Endothelial cell (in vitro differentiated cells): ENCODE results near the gene MPHOSPH6. TPM values are rescaled to one million over a fixed set of nuclear protein-coding genes. Genes with fewer than 3 reads are reported as not detected.

Experiments
- DNase-seq: peaks from one replicate; pipeline ENCODE4 v3.0.0; 2021; ENCODE audit warnings: low spot score
- H3K27ac Mint-ChIP-seq: one replicate; pipeline ENCODE4 v1.8.0; 2021; ENCODE audit warnings: mixed read lengths, inconsistent platforms; ENCODE audit not compliant: unreplicated experiment
- H3K27me3 Mint-ChIP-seq: one replicate; pipeline ENCODE4 v1.8.0; 2021; ENCODE audit warnings: mild to moderate bottlenecking, moderate library complexity, mixed read lengths, inconsistent platforms; ENCODE audit not compliant: unreplicated experiment
- H3K36me3 Mint-ChIP-seq: one replicate; pipeline ENCODE4 v1.8.0; 2021; ENCODE audit warnings: mild to moderate bottlenecking, low read depth, mixed read lengths, inconsistent platforms; ENCODE audit not compliant: unreplicated experiment
- H3K4me1 Mint-ChIP-seq: one replicate; pipeline ENCODE4 v1.8.0; 2021; ENCODE audit warnings: mild to moderate bottlenecking, mixed read lengths, inconsistent platforms; ENCODE audit not compliant: unreplicated experiment
- H3K4me3 Mint-ChIP-seq: one replicate; pipeline ENCODE4 v1.8.0; 2021; ENCODE audit warnings: mild to moderate bottlenecking, mixed read lengths, inconsistent platforms; ENCODE audit not compliant: unreplicated experiment
- H3K9me3 Mint-ChIP-seq: one replicate; pipeline ENCODE4 v1.8.0; 2021; ENCODE audit warnings: mixed read lengths, inconsistent platforms; ENCODE audit not compliant: unreplicated experiment
- total RNA-seq: library from RNA; stranded (reverse); fragmentation: NEBNext Ultra II Directional; extraction: Animal tissue kit (Norgen Biotek cat#: 25700); gene quantifications from one replicate; pipeline ENCODE4 v1.2.1, GENCODE V29; 2021; ENCODE audit not compliant: unreplicated experiment
- TF ChIP-seq, protein P1 (sequence below): fragments of 200-600 bp; sonication (generic); IDR thresholded peaks from one replicate; pipeline ENCODE4 v1.5.0; 2021; ENCODE audit warnings: antibody characterized with exemption; ENCODE audit not compliant: unreplicated experiment

The MPHOSPH6 gene
- total RNA-seq, 1 donor from 2014 or later: 18.5 TPM

DNA sequence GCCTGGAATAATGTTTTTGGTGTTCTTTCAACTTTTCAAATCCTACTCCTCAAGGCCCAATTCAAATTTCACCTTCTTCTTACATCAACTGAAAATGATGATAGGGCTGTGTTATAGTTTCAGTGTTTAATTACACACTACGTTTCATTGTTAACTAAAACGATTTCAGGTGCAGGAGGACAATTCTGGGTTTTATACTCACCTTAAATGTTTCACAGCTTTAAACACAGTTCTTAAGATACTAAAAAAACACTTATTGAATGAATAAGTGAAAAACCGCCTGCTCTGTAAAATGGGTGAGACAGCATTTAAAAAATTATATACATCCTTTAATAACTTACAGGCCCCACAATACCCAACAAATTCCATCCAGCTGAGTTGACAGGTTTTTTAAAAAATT, 6.2 kb upstream of the MPHOSPH6 start:
- no peak for DNase-seq
- H3K4me3 Mint-ChIP-seq: no peak overlapping the region
- TF ChIP-seq, protein P1, sequence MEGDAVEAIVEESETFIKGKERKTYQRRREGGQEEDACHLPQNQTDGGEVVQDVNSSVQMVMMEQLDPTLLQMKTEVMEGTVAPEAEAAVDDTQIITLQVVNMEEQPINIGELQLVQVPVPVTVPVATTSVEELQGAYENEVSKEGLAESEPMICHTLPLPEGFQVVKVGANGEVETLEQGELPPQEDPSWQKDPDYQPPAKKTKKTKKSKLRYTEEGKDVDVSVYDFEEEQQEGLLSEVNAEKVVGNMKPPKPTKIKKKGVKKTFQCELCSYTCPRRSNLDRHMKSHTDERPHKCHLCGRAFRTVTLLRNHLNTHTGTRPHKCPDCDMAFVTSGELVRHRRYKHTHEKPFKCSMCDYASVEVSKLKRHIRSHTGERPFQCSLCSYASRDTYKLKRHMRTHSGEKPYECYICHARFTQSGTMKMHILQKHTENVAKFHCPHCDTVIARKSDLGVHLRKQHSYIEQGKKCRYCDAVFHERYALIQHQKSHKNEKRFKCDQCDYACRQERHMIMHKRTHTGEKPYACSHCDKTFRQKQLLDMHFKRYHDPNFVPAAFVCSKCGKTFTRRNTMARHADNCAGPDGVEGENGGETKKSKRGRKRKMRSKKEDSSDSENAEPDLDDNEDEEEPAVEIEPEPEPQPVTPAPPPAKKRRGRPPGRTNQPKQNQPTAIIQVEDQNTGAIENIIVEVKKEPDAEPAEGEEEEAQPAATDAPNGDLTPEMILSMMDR: no peak
- no peaks in the 10 kb centered on the region for H3K9me3 Mint-ChIP-seq
- H3K36me3 Mint-ChIP-seq: no peaks in the 10 kb centered on the region
- no peaks in the 10 kb centered on the region for H3K4me1 Mint-ChIP-seq
- no peaks in the 10 kb centered on the region for H3K27me3 Mint-ChIP-seq
- H3K27ac Mint-ChIP-seq: no peak overlapping the region

DNA sequence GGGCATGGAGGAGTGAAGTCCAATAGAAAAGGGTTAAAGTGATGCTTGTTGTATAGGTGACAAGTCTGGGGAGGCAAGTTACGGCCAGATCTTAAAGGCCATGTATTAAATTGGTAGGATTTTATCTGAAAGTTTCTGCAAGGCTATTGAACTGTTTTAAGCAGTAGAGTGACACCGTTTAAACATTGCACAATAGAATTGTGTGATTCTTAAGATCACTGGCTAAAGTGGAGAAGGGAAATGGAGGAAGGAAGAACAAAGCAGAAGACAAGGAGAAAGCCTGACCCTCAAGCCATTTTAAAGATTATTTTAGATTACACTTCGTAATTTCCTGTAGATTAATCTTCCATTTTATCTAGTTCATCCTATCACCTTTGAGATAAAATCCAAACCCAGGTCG, 5.6 kb upstream of the MPHOSPH6 start:
- DNase-seq: no peak
- no peak overlapping the region for H3K27ac Mint-ChIP-seq
- no peaks in the 10 kb centered on the region for H3K4me1 Mint-ChIP-seq
- no peaks in the 10 kb centered on the region for H3K9me3 Mint-ChIP-seq
- no peak overlapping the region for H3K4me3 Mint-ChIP-seq
- H3K27me3 Mint-ChIP-seq: no peaks in the 10 kb centered on the region
- H3K36me3 Mint-ChIP-seq: no peaks in the 10 kb centered on the region
- TF ChIP-seq, protein P1: no peak

DNA sequence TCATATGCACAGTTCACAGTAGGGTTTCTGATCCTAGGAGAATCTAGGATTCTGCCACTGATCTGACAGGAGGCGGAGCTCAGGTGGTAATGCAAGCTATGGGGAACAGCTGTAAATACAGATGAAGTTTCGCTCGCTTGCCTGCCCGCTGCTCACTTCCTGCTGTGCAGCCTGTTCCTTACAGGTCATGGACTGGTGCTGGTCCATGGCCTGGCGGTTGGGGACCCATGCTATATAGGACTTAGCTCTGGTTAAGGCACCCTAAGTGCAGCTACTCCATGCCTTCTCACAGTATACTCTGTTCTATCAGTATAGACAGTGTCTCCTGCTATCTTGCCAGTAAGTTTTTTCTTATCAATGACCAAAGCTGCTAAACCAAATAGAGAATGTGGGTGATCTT, 2.4 kb downstream of the MPHOSPH6 start:
- no peaks in the 10 kb centered on the region for H3K9me3 Mint-ChIP-seq
- no peak overlapping the region for H3K27ac Mint-ChIP-seq
- no peak overlapping the region for H3K4me3 Mint-ChIP-seq
- peaks cover 2% of the 10 kb centered on the region for H3K27me3 Mint-ChIP-seq
- H3K4me1 Mint-ChIP-seq: peaks cover 7% of the 10 kb centered on the region
- TF ChIP-seq, protein P1: no peak
- DNase-seq: no peak
- H3K36me3 Mint-ChIP-seq: peaks cover 28% of the 10 kb centered on the region

DNA sequence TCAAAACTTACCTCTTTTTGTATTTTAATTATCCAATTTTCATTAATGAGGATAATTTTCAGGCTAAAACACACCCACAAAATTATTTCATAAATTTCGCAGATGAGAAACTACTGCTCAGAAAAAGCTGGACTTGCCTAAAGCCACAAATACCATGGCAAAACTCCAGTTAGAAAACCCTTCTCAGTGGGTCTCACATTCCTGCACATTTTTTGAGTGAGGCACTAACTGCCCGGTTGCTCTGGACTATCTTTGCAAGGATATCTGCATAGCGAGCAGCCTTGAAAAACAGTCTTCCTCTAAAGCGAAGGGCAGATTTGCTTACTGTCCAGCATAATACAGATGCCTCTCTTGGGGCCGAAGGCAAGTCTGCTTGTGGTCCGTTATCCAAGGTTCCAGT, 9.8 kb downstream of the MPHOSPH6 start:
- Mint-ChIP-seq H3K4me1 (no peaks in the 10 kb centered on the region), H3K9me3 (no peaks in the 10 kb centered on the region), H3K4me3 (no peak overlapping the region), H3K36me3 (peaks cover 34% of the 10 kb centered on the region), H3K27me3 (no peaks in the 10 kb centered on the region), H3K27ac (no peak overlapping the region)
- TF ChIP-seq, protein P1: no peak
- no peak for DNase-seq

DNA sequence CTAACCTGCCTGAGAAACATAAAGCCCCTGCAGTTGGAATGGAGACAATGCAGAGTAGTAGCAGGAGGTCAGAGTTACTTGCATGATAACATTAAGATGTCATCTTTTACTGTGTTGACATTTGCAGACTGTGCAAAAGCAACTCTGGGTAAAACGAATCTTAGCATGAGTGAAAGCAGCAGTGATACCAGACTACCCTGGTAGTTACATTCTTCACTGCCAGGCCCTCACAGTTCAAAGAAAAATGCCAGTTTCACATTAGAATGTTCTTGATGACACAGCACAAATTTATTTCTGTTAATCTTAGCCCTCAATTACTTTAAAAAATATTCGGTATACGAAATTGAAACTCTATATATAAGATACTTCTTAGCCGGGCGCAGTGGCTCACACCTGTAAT, 12.2 kb downstream of the MPHOSPH6 start:
- no peak for DNase-seq
- H3K27me3 Mint-ChIP-seq: no peaks in the 10 kb centered on the region
- TF ChIP-seq, protein P1: no peak
- H3K4me1 Mint-ChIP-seq: no peaks in the 10 kb centered on the region
- H3K9me3 Mint-ChIP-seq: no peaks in the 10 kb centered on the region
- no peak overlapping the region for H3K4me3 Mint-ChIP-seq
- H3K27ac Mint-ChIP-seq: no peak overlapping the region
- H3K36me3 Mint-ChIP-seq: peaks cover 18% of the 10 kb centered on the region
